ENCODE measurements around the gene SBNO2.
"Not testable (repeated sequence)": the region's sequence is repeated elsewhere in the genome, so short reads cannot be mapped to it uniquely, and the experiment has no call there.

SBNO2 gene

GRCh38 chr19:1206150-1206863 lies 32.2 kb upstream of the SBNO2 start:
- DNase-seq (ENCODE audit: low read depth) = no peak

DNA sequence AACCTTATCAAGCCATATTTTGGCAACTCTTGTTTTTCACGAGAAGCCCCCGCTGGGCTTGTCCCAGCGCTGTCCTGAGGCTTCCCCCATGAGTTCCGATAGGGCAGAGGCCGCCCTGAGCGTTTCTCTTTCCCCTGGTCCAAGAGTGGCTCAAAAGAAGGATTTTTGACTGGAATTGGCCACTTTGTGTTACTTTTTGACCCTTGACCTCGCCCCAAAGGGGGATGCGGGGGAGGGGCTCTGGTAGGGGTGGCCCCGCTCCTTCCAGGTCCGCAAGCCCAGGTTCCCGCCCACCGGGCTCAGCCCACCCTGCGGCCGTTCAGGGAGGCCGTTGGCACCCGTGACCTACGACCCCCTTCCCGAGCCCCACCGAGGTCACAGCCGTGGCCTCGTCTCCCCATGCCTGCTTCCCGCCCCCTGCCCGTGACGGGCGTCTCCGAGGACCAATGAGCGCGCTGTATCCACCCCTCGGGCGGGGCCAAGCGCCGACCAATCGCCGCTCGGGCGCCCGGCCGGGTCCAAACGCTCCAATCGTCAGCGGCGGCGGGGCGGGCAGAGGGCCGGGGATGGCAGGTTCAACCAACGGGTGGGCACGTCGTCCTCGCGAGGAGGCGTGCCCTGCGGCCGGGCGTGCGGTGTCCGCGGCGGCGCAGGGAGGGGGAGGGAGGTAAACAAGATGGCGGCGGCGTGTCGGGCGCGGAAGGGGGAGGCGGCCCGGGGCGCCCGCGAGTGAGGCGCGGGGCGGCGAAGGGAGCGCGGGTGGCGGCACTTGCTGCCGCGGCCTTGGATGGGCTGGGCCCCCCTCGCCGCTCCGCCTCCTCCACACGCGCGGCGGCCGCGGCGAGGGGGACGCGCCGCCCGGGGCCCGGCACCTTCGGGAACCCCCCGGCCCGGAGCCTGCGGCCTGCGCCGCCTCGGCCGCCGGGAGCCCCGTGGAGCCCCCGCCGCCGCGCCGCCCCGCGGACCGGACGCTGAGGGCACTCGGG lies 31.3 kb upstream of the SBNO2 start, which contains the start of gene STK11:
Gene STK11 (plus strand): TSS at position 665 of the 986 bp plus-strand sequence. CDS start 1,136 bp downstream, outside the sequence.
- DNase-seq (ENCODE audit: low read depth) = peak; percentile 63

GRCh38 chr19:1200614-1201013 lies 26.5 kb upstream of the SBNO2 start:
- DNase-seq (ENCODE audit: low read depth) = not testable (repeated sequence)

DNA sequence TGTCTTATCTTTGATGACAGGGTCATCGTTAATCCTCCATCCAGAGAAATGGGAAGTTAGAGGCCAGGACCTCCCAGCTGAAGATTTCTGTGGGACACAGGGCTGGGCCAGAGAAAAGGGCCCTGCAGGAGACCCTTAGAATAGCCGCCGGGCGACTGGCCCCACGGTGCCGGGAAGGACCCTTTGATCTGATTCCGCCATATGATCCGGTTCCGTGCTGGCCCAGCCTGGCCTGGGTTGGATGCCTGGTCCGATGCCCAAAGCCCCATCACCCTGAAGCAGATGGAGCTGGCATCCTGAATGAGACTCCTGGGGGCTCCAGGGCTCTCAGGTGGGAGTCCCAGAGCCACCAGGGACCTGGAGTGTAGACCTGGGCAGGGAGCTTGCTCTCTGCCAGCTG lies 25.5 kb upstream of the SBNO2 start:
- no peak for DNase-seq (ENCODE audit: low read depth)

DNA sequence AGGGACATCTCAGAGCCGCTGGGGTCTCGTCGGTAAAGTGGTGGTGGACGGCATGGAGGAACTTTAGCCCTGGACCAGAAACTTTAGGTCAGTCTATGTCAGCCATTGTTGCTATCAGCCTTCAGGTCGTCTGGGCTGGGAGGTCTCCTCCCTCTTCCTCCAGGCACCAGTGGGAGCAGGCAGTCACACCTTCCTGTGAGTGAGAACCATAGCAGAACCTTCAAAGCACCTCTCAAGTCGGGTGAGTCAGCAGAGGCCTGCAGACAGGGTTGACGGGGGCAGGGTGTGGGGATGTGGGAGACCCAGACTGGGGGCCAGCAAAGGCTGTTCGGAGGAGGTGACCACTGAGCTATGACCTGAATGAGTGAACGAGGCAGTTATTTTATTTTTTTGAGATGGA lies 15.4 kb upstream of the SBNO2 start:
- DNase-seq (ENCODE audit: low read depth) = no peak

- no peak for DNase-seq (ENCODE audit: low read depth)
Observed at GRCh38 chr19:1183543-1184172, 9.6 kb upstream of the SBNO2 start.

DNA sequence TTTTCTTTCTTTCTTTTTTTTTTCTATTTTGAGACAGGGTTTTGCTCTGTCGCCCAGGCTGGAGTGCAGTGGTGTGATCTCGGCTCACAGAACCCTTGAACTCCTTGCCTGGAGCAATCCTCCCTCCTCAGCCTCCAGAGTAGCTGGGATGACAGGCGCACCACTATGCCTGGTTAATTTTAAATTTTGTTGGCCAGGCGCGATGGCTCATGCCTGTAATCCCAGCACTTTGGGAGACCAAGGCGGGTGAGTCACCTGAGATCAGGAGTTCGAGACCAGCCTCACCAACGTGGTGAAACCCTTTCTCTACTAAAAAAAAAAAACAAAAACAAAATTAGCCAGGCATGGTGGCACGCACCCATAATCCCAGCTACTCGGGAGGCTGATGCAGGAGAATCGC lies 8.7 kb upstream of the SBNO2 start:
- DNase-seq (ENCODE audit: low read depth) = no peak

DNA sequence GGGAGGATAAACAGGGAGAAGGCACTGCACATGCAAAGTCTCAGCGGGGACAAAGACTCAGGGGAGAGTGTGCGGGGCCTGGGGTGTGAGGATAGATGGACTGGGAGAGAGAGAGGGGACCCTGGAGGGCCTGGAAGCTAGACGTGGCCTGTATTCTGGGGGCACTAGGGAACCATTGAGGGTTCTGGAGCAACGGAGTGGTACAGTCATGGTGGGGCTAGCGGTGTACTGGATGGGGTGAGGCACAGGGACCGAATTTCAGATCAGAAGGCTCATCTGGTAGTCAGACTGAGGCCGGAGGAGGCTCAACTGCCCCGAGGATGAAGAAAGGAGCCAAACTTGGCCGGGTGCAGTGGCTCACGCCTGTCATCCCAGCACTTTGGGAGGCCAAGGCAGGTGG lies 8.0 kb upstream of the SBNO2 start:
- DNase-seq (ENCODE audit: low read depth) = no peak

- DNase-seq (ENCODE audit: low read depth) = no peak
Observed at GRCh38 chr19:1181606-1182005, 7.5 kb upstream of the SBNO2 start.

DNA sequence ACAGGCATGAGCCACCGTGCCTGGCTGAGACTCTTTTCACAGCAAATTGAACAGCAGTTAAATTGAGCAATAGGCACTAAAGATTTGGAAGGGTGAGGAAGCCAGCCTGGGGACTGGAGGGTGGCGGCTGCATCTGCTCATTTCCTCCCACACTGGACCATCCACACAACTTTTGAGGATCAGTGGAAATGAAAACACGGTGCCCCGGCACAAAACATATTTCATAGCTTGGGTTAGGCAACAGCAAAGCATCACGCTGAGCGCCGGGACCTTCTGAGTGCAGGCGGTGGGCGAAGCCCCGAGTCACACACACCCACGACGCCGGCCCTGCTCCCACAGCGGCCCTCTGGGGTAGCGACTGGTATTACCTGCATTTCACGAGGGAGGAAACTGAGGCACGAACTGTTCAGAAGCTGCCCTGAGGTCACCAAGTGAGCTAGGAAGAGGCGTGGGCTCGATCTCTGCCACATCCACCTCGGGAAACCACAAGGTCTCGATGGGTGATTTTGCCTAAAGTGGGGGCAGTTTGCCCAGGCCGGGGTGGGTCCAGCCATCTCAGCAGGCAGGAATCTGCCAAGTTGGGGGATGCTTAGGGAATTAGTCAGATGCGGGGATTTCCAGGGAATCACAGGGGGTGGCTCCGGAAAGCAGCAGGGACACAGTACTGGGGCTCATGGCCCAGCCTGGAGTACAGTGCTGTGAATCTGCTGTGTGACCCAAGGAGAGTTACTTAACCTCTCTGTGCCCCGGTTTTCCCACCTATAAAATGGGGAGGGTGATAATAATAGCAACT lies 3.5 kb upstream of the SBNO2 start:
- peak; percentile 92 for DNase-seq (ENCODE audit: low read depth)

GRCh38 chr19:1173159-1173844 lies 766 bp downstream of the SBNO2 start:
- no peak for DNase-seq (ENCODE audit: low read depth)

GRCh38 chr19:1172353-1173158 lies 1.5 kb downstream of the SBNO2 start:
- DNase-seq (ENCODE audit: low read depth) = no peak

DNA sequence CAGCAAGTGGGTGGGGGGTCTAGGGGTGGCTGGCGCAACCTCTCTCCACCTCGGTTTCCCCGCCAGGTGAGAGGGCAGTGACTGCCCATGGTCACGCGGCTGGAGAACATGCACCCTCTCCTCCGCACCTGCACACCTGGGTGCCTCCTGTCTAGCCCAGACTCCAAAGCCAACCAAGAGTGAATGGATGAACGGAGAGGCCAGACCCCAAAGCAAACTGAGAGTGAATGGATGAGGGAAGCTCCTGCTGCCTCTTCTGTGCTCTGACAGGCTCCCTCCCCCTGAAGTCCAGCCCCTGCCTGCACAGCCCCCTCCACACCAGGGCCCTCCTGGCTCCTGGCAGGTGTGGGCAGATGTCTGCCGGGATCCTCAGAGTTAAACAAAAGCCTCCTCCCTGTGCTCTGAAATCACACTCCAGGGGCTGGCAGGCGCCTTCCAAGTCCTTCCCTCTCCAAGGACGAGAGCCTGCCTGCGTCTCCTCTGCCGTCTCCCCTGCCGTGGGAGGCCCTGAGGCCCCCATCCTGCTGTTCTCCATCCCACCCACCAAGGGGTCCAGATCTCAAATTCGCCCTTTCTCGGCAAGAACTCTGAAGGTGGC lies 2.2 kb downstream of the SBNO2 start:
- DNase-seq (ENCODE audit: low read depth) = no peak

DNA sequence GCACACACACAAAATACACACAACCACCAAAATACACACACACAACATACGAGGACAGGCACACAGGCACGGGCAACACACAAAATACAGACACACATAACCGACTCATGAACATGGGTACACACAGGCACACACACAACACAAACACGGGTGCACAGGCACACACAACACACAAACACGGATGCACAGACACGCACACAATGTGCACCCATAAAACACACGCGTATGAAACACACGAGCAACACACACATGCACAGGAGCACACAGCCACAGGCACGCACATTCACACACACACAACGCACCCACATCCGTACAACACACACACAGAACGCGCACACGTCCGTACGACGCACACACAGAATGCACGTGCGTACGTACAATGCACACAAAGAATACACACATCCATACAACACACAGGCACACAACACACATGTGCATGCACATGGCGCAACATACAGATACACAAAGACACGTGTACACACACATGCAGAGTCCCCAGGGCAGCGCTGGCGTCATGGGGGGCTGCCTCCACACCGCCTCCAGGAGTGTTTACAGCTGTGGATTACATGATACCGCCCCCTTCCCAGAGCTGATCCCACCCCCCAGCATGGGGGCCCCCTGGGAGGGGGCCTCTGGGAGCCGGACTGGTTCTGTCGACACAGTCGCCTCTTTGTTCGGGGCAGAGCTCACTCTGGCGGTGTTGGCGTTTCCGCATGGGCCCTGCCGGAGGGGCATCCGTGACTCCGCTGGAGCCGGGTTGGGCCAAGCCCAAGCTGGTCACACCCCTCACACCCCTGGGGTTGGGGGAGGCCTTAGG lies 2.9 kb downstream of the SBNO2 start:
- no peak for DNase-seq (ENCODE audit: low read depth)

- no peak for DNase-seq (ENCODE audit: low read depth)
Observed at GRCh38 chr19:1169921-1170885, 3.9 kb downstream of the SBNO2 start.

- DNase-seq (ENCODE audit: low read depth) = no peak
Observed at GRCh38 chr19:1169411-1169791, 4.7 kb downstream of the SBNO2 start.

DNA sequence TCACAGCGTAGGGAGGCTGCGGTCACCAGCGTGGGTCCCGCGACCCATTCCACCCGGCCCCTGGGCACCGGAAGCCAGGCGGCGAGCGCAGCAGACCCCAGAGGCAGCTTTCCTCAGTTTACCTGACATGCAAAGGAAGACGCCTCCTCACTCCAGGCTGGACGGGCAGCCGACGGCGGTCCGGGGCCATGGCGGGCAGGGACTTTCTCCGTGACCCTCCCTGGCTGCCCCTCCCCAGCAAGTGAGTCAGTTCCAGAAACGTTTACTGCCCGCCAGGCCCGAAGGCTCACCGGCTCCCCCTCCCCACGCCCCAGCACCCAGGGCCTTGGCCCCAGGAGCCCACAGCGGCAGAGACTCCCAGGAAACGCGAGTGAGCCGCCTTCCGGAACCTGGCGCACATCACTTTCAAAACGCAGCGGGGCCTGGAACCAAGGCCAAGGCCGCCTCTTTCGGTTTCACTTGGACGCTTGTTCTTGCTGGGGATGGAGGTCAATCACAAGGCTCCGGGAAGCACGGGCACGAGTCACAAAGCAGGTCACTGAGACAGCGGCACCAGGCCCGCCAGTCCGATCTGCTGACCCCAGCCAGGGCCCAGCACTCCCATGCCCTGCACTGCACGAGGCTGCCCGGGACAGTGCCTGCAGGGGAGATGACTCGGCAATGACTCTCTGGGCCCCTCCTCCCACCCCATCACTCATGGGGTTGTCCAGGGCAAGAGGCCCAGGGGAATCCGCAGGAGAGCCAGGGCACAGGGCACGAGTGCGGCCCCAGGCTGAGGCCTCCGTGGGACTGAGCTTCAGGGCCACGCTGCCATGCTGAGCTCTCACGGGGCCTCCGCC lies 5.3 kb downstream of the SBNO2 start:
- no peak for DNase-seq (ENCODE audit: low read depth)

All from HS-5 (cell line).